C4-2B (cell line): Measurements from ENCODE around the gene IFT57.

Experiments
- H3K27ac ChIP-seq: fragments of 450-650 bp; 2 replicates; pipeline ENCODE4 v1.5.1; 2017
- CTCF ChIP-seq: fragments of 450-650 bp; conservative IDR thresholded peaks from 2 replicates; pipeline ENCODE4 v1.5.1; 2017; ENCODE audit warnings: mild to moderate bottlenecking
- ZFX ChIP-seq: fragments of 450-650 bp; IDR thresholded peaks from 2 replicates; pipeline ENCODE4 v1.6.1; 2017

IFT57 gene

GRCh38 chr3:108136561-108137459, 85.4 kb downstream of the IFT57 start:
- TF ChIP-seq ZFX = no peak
- no peak for TF ChIP-seq CTCF
- H3K27ac ChIP-seq = no peak overlapping the region

DNA sequence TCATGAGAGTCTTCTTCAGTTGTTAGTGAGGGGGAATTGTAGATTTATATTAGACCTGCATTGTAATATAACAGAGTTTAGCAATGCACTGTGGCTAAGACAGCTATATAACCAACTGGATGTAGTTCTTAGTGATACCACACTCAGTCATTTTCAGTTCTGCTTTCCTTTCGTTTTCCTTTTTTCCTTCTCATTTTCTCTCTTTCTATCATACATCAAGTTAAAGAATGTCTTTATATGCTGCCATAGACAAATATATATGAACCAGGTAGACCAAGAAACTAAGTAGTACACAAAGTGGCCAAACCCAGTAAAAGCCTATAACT, 87.7 kb downstream of the IFT57 start:
- TF ChIP-seq ZFX (no peak), CTCF (no peak)
- no peak overlapping the region for H3K27ac ChIP-seq

- no peak overlapping the region for H3K27ac ChIP-seq
- TF ChIP-seq CTCF = no peak
- no peak for TF ChIP-seq ZFX
Observed at GRCh38 chr3:108133858-108134554, 88.2 kb downstream of the IFT57 start.

DNA sequence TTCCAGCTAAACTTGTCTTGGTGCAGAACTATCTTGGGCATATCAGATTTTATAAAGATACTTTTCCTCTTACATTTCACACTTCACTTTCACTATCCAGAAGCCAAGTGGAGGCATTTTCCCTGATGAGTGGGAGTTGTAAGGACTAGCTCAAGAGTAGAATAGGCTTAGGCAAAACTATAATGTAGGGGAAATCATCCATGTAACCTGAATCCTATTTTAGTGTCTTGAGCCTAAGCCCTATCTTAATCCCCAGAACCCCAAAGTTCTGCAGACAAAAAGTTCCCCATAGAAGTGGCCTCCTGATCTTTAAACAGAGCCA, 89.2 kb downstream of the IFT57 start:
- no peak for TF ChIP-seq ZFX
- TF ChIP-seq CTCF = no peak
- no peak overlapping the region for H3K27ac ChIP-seq

DNA sequence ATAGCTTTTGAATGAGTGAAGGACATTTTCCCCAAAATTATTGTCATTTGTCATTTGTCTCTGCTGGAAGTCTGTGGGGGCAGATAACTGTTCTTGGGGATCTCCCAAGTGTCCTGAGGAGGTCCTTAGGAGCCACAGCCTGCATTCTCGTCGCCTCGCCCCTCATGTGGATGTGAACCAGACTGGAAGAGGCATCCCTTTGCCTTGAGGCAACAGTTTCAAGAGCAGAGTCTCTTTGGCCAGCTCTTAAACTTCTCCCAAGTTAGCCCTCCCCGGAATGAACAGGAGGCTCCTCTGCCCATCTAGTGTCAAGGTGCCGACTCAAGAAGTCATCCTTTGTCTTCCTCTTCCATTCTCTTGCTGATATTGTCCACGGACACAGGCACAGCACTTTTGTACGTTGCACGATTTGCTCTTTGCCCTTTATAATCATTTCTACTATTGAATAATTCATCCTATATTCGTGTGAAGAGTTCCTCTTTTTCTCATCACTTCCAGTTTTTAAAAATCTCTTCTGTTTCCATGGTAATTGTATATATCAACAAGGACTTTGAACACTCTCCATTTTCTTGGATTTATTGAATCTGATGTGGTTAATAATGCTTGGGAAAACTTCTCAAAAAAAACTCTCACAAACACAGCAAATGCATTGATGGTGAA, 90.6 kb downstream of the IFT57 start:
- no peak for TF ChIP-seq ZFX
- no peak for TF ChIP-seq CTCF
- H3K27ac ChIP-seq = no peak overlapping the region

DNA sequence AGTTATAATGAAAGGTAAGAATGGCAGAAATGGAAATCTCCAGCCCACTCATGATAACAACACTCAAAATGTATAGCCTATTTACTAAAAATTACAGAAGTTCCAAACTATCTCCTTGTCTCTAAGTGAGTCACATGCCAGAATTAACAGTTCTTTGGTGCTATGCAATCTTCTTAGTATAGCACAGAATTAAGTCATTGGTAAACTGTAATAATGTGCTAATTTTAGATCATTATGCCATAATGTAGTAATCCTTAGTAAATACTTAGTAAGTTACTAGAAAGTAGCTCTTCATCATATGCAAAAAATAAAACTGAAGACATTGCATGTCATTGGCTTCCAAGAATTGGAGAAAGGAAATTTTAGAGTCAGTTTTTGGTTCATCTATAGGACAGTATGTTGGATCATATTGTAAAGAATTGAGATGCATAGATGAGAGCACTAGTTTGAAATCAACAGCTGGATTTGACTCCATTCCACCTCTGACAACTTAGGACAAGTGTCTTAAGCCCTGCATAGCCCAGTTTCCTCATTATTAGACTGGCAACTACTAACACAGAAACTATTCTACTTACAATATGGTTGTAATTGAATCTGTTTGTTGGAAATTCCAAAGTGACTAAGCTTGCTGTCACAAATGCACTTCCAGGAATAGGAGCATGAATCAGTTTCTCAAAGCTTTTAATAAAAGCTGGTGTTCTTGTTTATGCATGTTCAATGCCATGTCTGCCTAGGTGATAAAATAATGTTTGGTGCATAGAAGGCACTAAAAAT, 91.3 kb downstream of the IFT57 start:
- H3K27ac ChIP-seq = no peak overlapping the region
- TF ChIP-seq ZFX (no peak), CTCF (no peak)
